HG02973 (cell line): Measurements from ENCODE around the gene HCRTR1.
A peak's percentile ranks its signal among the peaks of the same experiment; 100 is the strongest.

Source experiments
- ATAC-seq: cut with Tn5 transposase; IDR thresholded peaks from one replicate; pipeline ENCODE4 v1.9.1; 2021; ENCODE audit warnings: moderate library complexity; ENCODE audit not compliant: unreplicated experiment

The HCRTR1 gene

DNA sequence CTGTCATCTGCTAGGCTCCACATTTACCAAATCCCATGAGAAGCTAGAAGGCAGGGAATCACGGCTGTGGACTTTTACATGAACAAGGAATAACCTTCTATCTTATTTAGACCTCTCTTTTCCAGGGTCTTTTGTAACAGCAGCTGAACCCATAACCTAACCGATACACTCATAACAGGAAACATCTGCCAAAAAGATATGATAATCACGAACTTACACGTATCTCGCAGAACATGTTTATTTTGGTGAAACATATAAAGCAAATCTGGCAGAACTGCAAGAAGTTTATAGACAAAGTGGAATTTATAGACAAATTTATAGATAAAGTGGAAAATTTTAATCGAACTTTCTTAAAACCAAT lies 20.8 kb upstream of the HCRTR1 start:
- no peak for ATAC-seq

GRCh38 chr1:31598980-31599379 lies 18.5 kb upstream of the HCRTR1 start:
- ATAC-seq, result no peak

DNA sequence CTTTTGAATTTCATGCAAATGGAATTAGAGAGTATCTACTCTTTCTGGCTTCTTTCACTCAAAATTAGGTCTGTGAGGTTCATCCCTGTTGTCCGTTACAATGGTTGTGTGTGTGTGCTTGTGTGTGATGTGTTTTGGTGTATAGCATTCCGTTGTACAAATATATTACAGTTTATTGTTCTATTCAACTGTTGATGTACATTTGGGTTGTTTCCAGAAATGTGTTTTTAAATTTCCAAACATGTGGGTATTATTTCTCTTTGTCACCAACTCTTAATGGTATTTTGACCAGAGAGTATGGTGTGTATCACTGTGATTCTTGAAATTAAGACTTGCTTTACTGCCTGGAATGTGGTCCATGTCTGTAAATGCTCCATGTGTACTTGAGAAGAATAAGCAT lies 16.8 kb upstream of the HCRTR1 start:
- no peak for ATAC-seq

DNA sequence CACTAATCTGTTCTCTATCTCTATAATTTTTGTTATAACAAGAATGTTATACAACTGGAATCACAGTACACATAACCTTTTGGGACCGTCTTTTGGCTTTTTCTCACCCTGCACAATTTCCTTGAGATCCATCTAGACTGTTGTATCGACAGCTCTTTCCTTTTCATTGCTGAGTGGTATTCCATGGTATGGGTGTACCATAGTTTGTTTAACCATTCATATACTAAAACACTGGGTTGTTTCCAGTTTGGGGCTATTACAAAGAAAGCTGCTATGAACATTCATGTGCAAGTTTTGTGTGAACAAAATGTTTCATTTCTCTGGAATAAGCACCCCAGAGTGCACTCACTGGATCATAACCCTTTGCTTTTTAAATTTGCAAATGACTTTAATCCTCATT lies 15.4 kb upstream of the HCRTR1 start:
- ATAC-seq, result no peak

DNA sequence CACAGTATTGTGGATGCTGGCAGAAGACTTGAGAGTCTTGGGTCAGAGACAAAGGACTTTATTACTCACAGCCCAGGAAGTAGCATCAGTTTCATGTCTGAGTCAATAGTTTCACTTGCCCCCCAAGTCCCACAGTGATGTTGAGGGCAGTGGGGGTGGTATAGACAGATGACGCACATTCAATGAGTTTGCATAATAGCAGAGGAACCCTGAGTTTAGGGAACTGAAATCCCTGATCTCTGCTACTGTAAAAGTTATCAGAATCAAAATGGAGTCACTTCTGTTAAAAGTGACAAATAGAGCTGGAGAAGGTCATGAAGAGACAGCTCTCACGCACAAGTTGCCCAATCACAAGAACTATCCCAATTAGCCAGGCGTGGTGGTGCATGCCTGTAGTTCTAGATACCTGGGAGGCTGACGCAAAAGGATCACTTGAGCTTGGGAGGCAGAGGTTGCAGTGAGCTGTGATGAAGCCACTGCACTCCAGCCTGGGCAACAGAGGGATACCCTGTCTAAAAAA lies 11.5 kb upstream of the HCRTR1 start:
- peak; percentile 90 for ATAC-seq

DNA sequence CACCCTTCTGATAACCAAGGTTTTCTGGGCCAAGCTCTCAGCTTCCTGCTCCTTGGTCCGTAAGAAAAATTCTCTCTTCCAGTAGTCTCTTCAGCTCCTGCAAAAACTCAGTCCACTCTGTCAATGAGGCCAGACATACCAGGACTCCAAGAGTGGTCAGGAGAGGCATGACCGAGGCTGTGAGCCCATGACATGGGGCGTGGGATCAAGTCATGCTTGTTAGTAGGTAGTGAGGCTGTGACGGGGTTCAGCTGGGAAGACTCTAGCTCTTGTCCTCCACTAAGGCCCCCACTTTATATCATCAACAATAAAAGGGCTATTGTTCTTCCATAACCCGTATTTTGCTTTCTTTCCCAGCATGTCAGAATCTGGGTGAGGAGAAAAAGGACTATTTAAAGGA lies 10.1 kb upstream of the HCRTR1 start:
- ATAC-seq, result no peak

DNA sequence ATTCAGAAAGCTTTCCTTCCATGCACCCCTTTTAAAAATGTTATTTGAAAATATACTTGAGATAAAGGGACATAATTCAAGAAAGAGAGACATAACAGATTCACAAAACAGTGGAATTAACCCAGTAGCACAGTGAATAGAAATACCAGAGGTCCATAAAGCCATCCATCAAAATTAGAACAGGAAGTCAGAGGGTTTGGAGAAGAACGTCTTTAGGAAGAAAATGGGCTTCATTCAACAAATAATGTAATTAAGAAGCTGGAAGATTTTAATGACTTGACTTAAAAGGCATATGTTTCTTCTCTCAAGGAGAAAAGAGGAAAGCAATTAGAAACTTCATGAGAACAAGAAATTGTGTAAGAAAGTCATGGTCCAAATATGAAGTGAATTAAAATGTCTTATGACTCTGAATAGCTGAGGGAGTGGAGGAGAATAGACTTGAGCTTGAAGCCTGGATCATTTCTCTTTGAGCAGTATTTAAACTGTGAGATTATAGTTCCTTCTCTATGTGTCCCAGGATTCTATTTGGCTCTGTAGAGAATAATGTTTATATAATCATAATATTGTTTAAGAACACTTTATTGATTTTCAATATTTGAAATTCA lies 7.9 kb upstream of the HCRTR1 start:
- no peak for ATAC-seq

- no peak for ATAC-seq
These were observed 3.0 kb upstream of the HCRTR1 start for GRCh38 chr1:31614414-31615005.

DNA sequence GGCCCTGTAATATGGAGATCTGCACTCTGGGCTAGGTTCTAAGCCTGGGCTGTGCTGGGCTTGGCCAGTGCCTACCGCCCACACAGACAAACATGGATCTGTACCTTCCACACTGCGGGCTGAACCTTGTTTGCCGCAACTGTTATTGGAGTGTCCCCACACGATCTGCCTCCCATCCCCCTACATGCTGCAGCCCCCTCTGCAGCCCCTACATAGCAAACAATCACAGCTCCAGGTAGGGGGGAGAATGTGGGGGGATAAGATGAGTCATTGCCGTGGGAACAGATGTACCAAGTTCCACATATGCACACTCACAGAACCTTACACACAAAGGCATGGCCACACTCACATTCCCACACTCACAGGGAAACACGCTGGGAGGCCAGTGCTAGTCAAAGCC lies 2.1 kb upstream of the HCRTR1 start:
- no peak for ATAC-seq

DNA sequence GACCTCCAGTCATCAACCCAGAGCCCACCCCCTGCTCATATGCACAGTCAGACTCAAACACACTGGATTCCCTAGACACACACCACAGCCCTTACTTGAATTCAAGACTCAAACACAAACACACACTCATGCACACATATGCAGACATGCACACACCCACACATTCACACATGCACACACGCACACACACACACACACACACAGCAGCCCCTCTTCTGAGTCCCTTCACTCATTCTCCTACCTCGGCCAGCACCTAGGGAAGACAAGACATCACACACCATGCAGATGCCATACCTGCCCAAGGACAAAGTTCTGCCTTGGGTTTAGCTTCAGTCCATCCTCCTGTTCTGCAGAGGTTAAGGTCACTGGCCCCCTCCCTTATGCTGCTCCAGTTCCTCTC lies 1.6 kb upstream of the HCRTR1 start:
- ATAC-seq, result no peak

- no peak for ATAC-seq
These were observed 642 bp downstream of the HCRTR1 start for GRCh38 chr1:31617916-31618746.

- ATAC-seq, result no peak
These were observed 1.7 kb downstream of the HCRTR1 start for GRCh38 chr1:31618916-31619846.

DNA sequence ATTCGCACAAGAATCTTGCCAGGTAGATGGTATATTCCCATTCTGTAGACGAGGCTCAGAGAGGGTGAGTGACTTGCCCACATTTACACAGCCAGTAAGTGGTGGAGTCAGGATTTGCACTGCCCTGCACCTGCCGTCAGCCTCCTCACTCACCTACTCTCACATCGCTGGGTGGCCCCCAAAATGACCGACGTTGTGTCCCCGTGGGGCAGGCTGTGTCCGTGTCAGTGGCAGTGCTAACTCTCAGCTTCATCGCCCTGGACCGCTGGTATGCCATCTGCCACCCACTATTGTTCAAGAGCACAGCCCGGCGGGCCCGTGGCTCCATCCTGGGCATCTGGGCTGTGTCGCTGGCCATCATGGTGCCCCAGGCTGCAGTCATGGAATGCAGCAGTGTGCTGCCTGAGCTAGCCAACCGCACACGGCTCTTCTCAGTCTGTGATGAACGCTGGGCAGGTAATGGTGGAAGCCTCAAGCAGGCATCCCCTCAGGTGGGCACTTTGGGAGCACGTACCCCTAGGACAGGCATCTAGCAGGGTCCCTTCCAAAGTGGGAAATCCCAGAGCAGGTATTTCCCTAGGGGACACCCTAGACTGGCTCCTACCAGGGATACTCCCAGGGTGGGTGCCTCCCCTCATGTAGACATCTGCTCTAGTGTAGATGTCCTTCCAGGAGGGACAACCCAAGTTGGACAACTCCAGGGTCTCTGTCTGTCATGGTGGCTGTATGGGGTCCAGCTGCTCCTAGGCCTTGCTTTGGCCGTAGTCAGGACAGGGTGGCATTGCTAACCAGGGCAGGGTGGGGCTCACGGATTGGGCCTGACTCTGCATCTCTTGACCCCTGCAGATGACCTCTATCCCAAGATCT lies 3.4 kb downstream of the HCRTR1 start:
- ATAC-seq, result no peak

- no peak for ATAC-seq
These were observed 4.0 kb downstream of the HCRTR1 start for GRCh38 chr1:31621498-31621820.

GRCh38 chr1:31621847-31622730 lies 4.6 kb downstream of the HCRTR1 start:
- no peak for ATAC-seq

GRCh38 chr1:31623365-31623764 lies 5.9 kb downstream of the HCRTR1 start:
- ATAC-seq, result no peak

GRCh38 chr1:31624309-31624708 lies 6.8 kb downstream of the HCRTR1 start:
- no peak for ATAC-seq

DNA sequence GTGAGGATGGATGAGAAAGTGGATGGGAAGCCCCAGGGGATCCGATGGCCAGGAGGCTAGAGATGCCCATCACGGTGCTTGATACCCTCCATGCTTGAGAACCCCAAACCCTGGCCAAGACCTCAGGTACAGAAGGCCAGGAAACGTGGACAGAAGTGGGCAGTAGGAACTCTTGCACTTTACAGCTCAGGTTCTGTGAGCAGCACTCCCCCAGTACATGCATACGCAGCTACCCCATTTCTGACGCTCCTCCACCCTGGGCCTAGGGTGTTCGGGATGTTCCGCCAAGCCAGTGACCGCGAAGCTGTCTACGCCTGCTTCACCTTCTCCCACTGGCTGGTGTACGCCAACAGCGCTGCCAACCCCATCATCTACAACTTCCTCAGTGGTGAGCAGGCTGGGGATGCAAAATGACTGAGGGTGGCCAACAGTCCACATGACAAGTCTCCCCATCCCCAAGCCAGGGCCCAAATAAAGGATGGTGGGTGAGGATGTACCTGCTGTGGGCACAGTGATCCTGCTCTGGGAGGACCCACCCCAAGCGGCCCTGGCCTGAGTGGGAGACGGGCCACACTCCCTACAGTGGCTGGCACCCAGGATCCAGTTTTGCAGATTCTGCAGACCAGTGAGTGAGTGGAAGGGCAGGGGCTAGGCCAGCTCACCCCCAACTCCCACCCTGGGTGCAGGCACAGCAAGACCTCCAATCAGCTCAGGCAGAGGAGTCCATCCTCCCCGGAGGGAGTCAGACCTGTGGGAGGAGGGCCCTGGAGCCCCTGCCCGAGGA lies 7.4 kb downstream of the HCRTR1 start:
- ATAC-seq, result no peak
